CD4-positive, alpha-beta T cell (primary cell): ENCODE data around the gene IGF1R. TPM values are rescaled to one million over a fixed set of nuclear protein-coding genes. Genes with fewer than 3 reads are reported as not detected.

Experiments used
- ATAC-seq: fragments of 200-7000 bp; cut with Tn5 transposase; one replicate; pipeline ENCODE4 v1.10.0; 2022; ENCODE audit warnings: mild to moderate bottlenecking; ENCODE audit not compliant: poor library complexity
- CTCF ChIA-PET: fragments of 350-600 bp; sonication (Branson Sonifier 250); formaldehyde crosslinking; loops from one replicate; lab custom pipeline; 2021; ENCODE audit warnings: antibody characterized with exemption, inconsistent platforms; lab: Charles Lee
- POLR2A ChIA-PET: fragments of 350-600 bp; sonication (Branson Sonifier 250); formaldehyde crosslinking; loops from one replicate; lab custom pipeline; 2021; ENCODE audit warnings: antibody characterized with exemption, inconsistent platforms; lab: Charles Lee
- DNase-seq, 14 experiments: peaks; one replicate each; pipeline ENCODE4 v3.0.0-alpha.2; 2013 to 2020; ENCODE audit warnings: mixed read lengths in 2 of 14
- H3K27ac ChIP-seq, 2 donors: one replicate each; pipeline versions ENCODE4 v1.5.1 to v1.7.0; 2013; ENCODE audit warnings: low read length in 2 of 2, low read depth in 1 of 2, mild to moderate bottlenecking in 1 of 2
- H3K27me3 ChIP-seq, 2 experiments: 1 replicate in 1 of 2; 2 replicates in 1 of 2; pipeline versions ENCODE4 v1.6.1 to v1.7.0; 2013; ENCODE audit warnings: low read length in 2 of 2, control low read depth in 1 of 2, mild to moderate bottlenecking in 1 of 2, moderate library complexity in 1 of 2; ENCODE audit not compliant: insufficient read depth in 2 of 2, control insufficient read depth in 1 of 2
- H3K36me3 ChIP-seq: one replicate; pipeline ENCODE4 v1.6.1; 2013; ENCODE audit warnings: low read length, control low read depth; ENCODE audit not compliant: insufficient read depth
- H3K4me1 ChIP-seq: one replicate; pipeline ENCODE4 v1.6.1; 2013; ENCODE audit warnings: low read length, control low read depth; ENCODE audit not compliant: insufficient read depth
- H3K4me3 ChIP-seq: one replicate; pipeline ENCODE4 v1.5.1; 2013; ENCODE audit warnings: mild to moderate bottlenecking, low read length, moderate library complexity
- H3K9me3 ChIP-seq, 2 experiments: 1 replicate in 1 of 2; 2 replicates in 1 of 2; pipeline versions ENCODE4 v1.6.1 to v1.7.0; 2013; ENCODE audit warnings: low read length in 2 of 2, mild to moderate bottlenecking in 2 of 2, control low read depth in 1 of 2, moderate library complexity in 1 of 2; ENCODE audit not compliant: control insufficient read depth in 1 of 2, insufficient read depth in 1 of 2
- H3K27ac Mint-ChIP-seq: one replicate; pipeline ENCODE4 v1.8.0; 2020; ENCODE audit warnings: mixed read lengths
- H3K27me3 Mint-ChIP-seq: one replicate; pipeline ENCODE4 v1.8.0; 2021; ENCODE audit warnings: mixed read lengths
- H3K36me3 Mint-ChIP-seq: one replicate; pipeline ENCODE4 v1.8.0; 2021; ENCODE audit warnings: low read depth, mixed read lengths
- H3K4me1 Mint-ChIP-seq: one replicate; pipeline ENCODE4 v1.8.0; 2021; ENCODE audit warnings: low read depth, mixed read lengths
- H3K4me3 Mint-ChIP-seq: one replicate; pipeline ENCODE4 v1.8.0; 2020; ENCODE audit warnings: mild to moderate bottlenecking, mixed read lengths
- H3K9me3 Mint-ChIP-seq: one replicate; pipeline ENCODE4 v1.8.0; 2020; ENCODE audit warnings: mixed read lengths
- intact Hi-C, 2 experiments: fragments of 100-400 bp; cut with DNase I in 1 of 2; cut with micrococcal nuclease in 1 of 2; formaldehyde crosslinking; loops; one replicate each; pipeline versions ENCODE4 v1.15.1 to v1.9.0; 2023 to 2025; cut with DNase I, micrococcal nuclease
- total RNA-seq, 174 experiments: library from RNA in 2 of 174; stranded (reverse) in 2 of 174; gene quantifications; one replicate each; pipeline ENCODE4 v1.2.3 and lab custom pipeline; 2021 to 2026
- TF ChIP-seq, protein P1 (sequence below): fragments of 200-600 bp; IDR thresholded peaks from one replicate; pipeline ENCODE4 v1.8.0; 2022; ENCODE audit warnings: antibody characterized with exemption, mild to moderate bottlenecking

The IGF1R gene
- total RNA-seq, 2 experiments from 2014 or later = 39.2 to 40.3 TPM

GRCh38 chr15:98765610-98766009, 117.3 kb downstream of the IGF1R start:
- Histone ChIP-seq H3K4me1 (peaks cover 2% of the 10 kb centered on the region), H3K27ac (no peak overlapping the region), H3K36me3 (no peaks in the 10 kb centered on the region), H3K9me3 (no peaks in the 10 kb centered on the region), H3K27me3 (no peaks in the 10 kb centered on the region), H3K4me3 (no peak overlapping the region)
- no peak for DNase-seq
- Mint-ChIP-seq H3K36me3 (no peaks in the 10 kb centered on the region), H3K27ac (no peak overlapping the region), H3K27me3 (no peaks in the 10 kb centered on the region), H3K4me3 (no peak overlapping the region), H3K9me3 (no peaks in the 10 kb centered on the region), H3K4me1 (peaks cover 68% of the 10 kb centered on the region)
- ChIA-PET CTCF (no interaction called here), POLR2A (no interaction called here)
- ATAC-seq = no peak
- TF ChIP-seq, protein P1, sequence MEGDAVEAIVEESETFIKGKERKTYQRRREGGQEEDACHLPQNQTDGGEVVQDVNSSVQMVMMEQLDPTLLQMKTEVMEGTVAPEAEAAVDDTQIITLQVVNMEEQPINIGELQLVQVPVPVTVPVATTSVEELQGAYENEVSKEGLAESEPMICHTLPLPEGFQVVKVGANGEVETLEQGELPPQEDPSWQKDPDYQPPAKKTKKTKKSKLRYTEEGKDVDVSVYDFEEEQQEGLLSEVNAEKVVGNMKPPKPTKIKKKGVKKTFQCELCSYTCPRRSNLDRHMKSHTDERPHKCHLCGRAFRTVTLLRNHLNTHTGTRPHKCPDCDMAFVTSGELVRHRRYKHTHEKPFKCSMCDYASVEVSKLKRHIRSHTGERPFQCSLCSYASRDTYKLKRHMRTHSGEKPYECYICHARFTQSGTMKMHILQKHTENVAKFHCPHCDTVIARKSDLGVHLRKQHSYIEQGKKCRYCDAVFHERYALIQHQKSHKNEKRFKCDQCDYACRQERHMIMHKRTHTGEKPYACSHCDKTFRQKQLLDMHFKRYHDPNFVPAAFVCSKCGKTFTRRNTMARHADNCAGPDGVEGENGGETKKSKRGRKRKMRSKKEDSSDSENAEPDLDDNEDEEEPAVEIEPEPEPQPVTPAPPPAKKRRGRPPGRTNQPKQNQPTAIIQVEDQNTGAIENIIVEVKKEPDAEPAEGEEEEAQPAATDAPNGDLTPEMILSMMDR = no peak
- intact Hi-C loops = no loop called here

GRCh38 chr15:98767692-98768091, 119.4 kb downstream of the IGF1R start:
- TF ChIP-seq, protein P1 = no peak
- intact Hi-C loops = no loop called here
- no peak overlapping the region for H3K27ac Mint-ChIP-seq
- ChIA-PET POLR2A (no interaction called here), CTCF (interaction anchor here (1.1 kb wide), 1 partner anchor 9 kb away, joined by 3 read pairs; no protein-coding TSS in a partner anchor)
- ATAC-seq (no peak), DNase-seq (no peak)
- Histone ChIP-seq H3K27ac (no peak overlapping the region), H3K27me3 (no peaks in the 10 kb centered on the region), H3K9me3 (no peaks in the 10 kb centered on the region), H3K36me3 (no peaks in the 10 kb centered on the region), H3K4me1 (peaks cover 2% of the 10 kb centered on the region), H3K4me3 (no peak overlapping the region)
- no peaks in the 10 kb centered on the region for H3K9me3 Mint-ChIP-seq
- H3K27me3 Mint-ChIP-seq = no peaks in the 10 kb centered on the region
- H3K36me3 Mint-ChIP-seq = no peaks in the 10 kb centered on the region
- H3K4me1 Mint-ChIP-seq = peaks cover 64% of the 10 kb centered on the region
- H3K4me3 Mint-ChIP-seq = no peak overlapping the region

- Histone ChIP-seq H3K4me3 (no peak overlapping the region), H3K27me3 (no peaks in the 10 kb centered on the region), H3K4me1 (peaks cover 2% of the 10 kb centered on the region), H3K27ac (no peak overlapping the region), H3K36me3 (no peaks in the 10 kb centered on the region), H3K9me3 (no peaks in the 10 kb centered on the region)
- H3K27ac Mint-ChIP-seq = no peak overlapping the region
- POLR2A ChIA-PET = interaction anchor here (0.6 kb wide), 1 partner anchor 9 kb away, joined by 5 read pairs; no protein-coding TSS in a partner anchor
- no peaks in the 10 kb centered on the region for H3K36me3 Mint-ChIP-seq
- ATAC-seq (no peak), DNase-seq (no peak)
- no peak overlapping the region for H3K4me3 Mint-ChIP-seq
- H3K27me3 Mint-ChIP-seq = no peaks in the 10 kb centered on the region
- TF ChIP-seq, protein P1 = no peak
- peaks cover 60% of the 10 kb centered on the region for H3K4me1 Mint-ChIP-seq
- intact Hi-C loops = loop anchor here in 1 of 2 experiments (5.0 to 10.0 kb wide), 2 partner anchors 38 to 115 kb away; no protein-coding TSS in a partner anchor
- CTCF ChIA-PET = interaction anchor here (1.2 kb wide), 1 partner anchor 10 kb away, joined by 3 read pairs; no protein-coding TSS in a partner anchor
- H3K9me3 Mint-ChIP-seq = no peaks in the 10 kb centered on the region
These were observed 121.5 kb downstream of the IGF1R start for GRCh38 chr15:98769867-98770266.
